Natural killer cell (primary cell): ENCODE data around the gene ALDH1A2. TPM values are rescaled to one million over a fixed set of nuclear protein-coding genes. Genes with fewer than 3 reads are reported as not detected.

Experiments
- ATAC-seq, 3 donors: fragments of 150-1000 bp in 2 of 3; fragments of 200-7000 bp in 1 of 3; cut with Tn5 transposase; 1 replicate in 1 of 3; 2 replicates in 2 of 3; pipeline ENCODE4 v1.10.0; 2021; ENCODE audit warnings: mild to moderate bottlenecking in 2 of 3, moderate library complexity in 2 of 3
- DNase-seq, 2 donors: peaks; one replicate each; pipeline versions ENCODE4 v3.0.0 to v3.0.0-alpha.2; 2013 to 2021; ENCODE audit warnings: mixed read lengths in 1 of 2
- H3K27ac ChIP-seq: one replicate; pipeline ENCODE4 v1.5.1; 2013; ENCODE audit warnings: mild to moderate bottlenecking, low read length
- H3K27me3 ChIP-seq: one replicate; pipeline ENCODE4 v1.6.1; 2013; ENCODE audit warnings: low read length; ENCODE audit not compliant: control insufficient read depth, insufficient read depth
- H3K36me3 ChIP-seq: one replicate; pipeline ENCODE4 v1.6.1; 2013; ENCODE audit warnings: low read length; ENCODE audit not compliant: control insufficient read depth, insufficient read depth
- H3K4me1 ChIP-seq: one replicate; pipeline ENCODE4 v1.6.1; 2013; ENCODE audit warnings: low read length; ENCODE audit not compliant: control insufficient read depth, insufficient read depth
- H3K4me3 ChIP-seq: one replicate; pipeline ENCODE4 v1.5.1; 2013; ENCODE audit warnings: low read length
- H3K9me3 ChIP-seq: one replicate; pipeline ENCODE4 v1.6.1; 2013; ENCODE audit warnings: low read length; ENCODE audit not compliant: control insufficient read depth, insufficient read depth
- H3K27ac Mint-ChIP-seq, 2 donors: one replicate each; pipeline ENCODE4 v1.8.0; 2022; ENCODE audit warnings: mild to moderate bottlenecking in 2 of 2, mixed read lengths in 2 of 2, moderate library complexity in 1 of 2
- H3K27me3 Mint-ChIP-seq, 2 donors: one replicate each; pipeline ENCODE4 v1.8.0; 2022; ENCODE audit warnings: low read depth in 2 of 2, mixed read lengths in 2 of 2
- H3K36me3 Mint-ChIP-seq: one replicate; pipeline ENCODE4 v1.8.0; 2022; ENCODE audit warnings: mixed read lengths
- H3K4me1 Mint-ChIP-seq, 2 donors: one replicate each; pipeline ENCODE4 v1.8.0; 2022; ENCODE audit warnings: mixed read lengths in 2 of 2
- H3K4me3 Mint-ChIP-seq: one replicate; pipeline ENCODE4 v1.8.0; 2022; ENCODE audit warnings: mild to moderate bottlenecking, moderate library complexity, mixed read lengths
- H3K9me3 Mint-ChIP-seq, 2 donors: one replicate each; pipeline ENCODE4 v1.8.0; 2022; ENCODE audit warnings: mixed read lengths in 2 of 2
- whole genome bisulfite sequencing: methylation state at CpG from one replicate; pipeline ENCODE4 v1.1.7; 2013; ENCODE audit warnings: missing lambda C conversion rate; ENCODE audit not compliant: insufficient coverage; 5-methylcytosine and 5-hydroxymethylcytosine counted together
- intact Hi-C: fragments of 100-400 bp; cut with micrococcal nuclease; formaldehyde crosslinking; loops from one replicate; pipeline ENCODE4 v1.14.2; 2022
- total RNA-seq, 4 donors: library from RNA; stranded (reverse); fragments of 120-200 nt in 1 of 4; gene quantifications; one replicate each; pipeline versions ENCODE4 v1.2.3 to v1.2.4, GENCODE V29; 2013 to 2022
- TF ChIP-seq, protein P1 (sequence below): fragments of 200-600 bp; IDR thresholded peaks from one replicate; pipeline ENCODE4 v1.8.0; 2022; ENCODE audit warnings: antibody characterized with exemption

ALDH1A2 gene
- total RNA-seq, 3 donors from 2014 or later (not counting 1 experiment from before 2014, with no cell fraction given) = 0.73 to 3.6 (median 2.8) TPM

DNA sequence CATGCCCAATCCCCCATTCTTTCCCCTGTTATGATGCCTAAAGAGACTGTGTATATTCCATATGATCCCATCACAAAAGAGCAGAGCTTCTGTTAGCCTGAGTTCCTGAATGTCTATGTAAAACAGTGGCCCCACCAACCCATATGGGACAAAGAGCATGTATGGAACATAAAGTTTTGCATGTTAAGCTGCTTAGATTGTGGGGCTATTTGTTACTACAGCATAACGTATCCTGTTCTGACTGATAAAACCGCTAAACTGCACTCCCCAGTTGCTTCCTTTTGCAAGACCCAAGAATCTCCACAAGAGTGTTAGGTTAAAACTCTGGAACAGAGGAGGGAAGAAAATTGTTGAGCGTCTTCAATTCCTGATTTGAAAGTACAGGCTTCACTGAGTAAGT lies 154.8 kb downstream of the ALDH1A2 start:
- H3K4me1 ChIP-seq = no peaks in the 10 kb centered on the region
- H3K4me3 ChIP-seq = no peak overlapping the region
- Mint-ChIP-seq H3K27me3 (peaks cover 31 to 51% of the 10 kb centered on the region in 2 donors), H3K36me3 (no peaks in the 10 kb centered on the region), H3K4me3 (no peak overlapping the region), H3K4me1 (no peaks in the 10 kb centered on the region), H3K9me3 (no peaks in the 10 kb centered on the region), H3K27ac (no peak overlapping the region)
- no peaks in the 10 kb centered on the region for H3K27me3 ChIP-seq
- H3K27ac ChIP-seq = no peak overlapping the region
- intact Hi-C loops = no loop called here
- 86% methylated on average over 3 of the region's 3 CpGs for WGBS
- TF ChIP-seq, protein P1, sequence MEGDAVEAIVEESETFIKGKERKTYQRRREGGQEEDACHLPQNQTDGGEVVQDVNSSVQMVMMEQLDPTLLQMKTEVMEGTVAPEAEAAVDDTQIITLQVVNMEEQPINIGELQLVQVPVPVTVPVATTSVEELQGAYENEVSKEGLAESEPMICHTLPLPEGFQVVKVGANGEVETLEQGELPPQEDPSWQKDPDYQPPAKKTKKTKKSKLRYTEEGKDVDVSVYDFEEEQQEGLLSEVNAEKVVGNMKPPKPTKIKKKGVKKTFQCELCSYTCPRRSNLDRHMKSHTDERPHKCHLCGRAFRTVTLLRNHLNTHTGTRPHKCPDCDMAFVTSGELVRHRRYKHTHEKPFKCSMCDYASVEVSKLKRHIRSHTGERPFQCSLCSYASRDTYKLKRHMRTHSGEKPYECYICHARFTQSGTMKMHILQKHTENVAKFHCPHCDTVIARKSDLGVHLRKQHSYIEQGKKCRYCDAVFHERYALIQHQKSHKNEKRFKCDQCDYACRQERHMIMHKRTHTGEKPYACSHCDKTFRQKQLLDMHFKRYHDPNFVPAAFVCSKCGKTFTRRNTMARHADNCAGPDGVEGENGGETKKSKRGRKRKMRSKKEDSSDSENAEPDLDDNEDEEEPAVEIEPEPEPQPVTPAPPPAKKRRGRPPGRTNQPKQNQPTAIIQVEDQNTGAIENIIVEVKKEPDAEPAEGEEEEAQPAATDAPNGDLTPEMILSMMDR = no peak
- no peak for DNase-seq
- H3K36me3 ChIP-seq = no peaks in the 10 kb centered on the region
- ATAC-seq = no peak
- no peaks in the 10 kb centered on the region for H3K9me3 ChIP-seq

DNA sequence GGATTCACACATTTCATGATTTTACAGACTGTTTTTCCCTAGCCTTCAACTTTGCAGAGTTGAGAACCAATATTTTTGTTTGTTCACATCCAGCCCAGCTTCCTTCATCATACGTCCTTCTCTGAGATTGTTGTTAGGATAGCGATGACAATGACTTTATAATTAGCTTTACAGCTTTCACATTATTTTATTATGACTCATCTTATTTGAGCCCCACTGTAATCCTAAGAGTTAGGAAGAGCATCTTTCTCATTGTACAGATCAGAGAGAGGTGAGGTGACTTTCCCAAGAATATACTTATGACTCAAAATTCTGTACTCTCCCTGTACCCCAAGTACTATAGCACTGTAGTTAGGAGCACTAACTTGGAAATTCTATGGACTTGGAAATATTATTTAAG lies 156.1 kb downstream of the ALDH1A2 start:
- no peaks in the 10 kb centered on the region for H3K27me3 ChIP-seq
- no peaks in the 10 kb centered on the region for H3K9me3 ChIP-seq
- TF ChIP-seq, protein P1 = no peak
- intact Hi-C loops = no loop called here
- H3K27me3 Mint-ChIP-seq = peaks cover 31 to 54% of the 10 kb centered on the region in 2 donors
- no peak overlapping the region for H3K4me3 ChIP-seq
- H3K27ac Mint-ChIP-seq = no peak overlapping the region
- DNase-seq (no peak), ATAC-seq (no peak)
- no peaks in the 10 kb centered on the region for H3K9me3 Mint-ChIP-seq
- H3K36me3 Mint-ChIP-seq = no peaks in the 10 kb centered on the region
- H3K36me3 ChIP-seq = no peaks in the 10 kb centered on the region
- no peaks in the 10 kb centered on the region for H3K4me1 ChIP-seq
- no CpG with 5 or more reads among the region's 2 CpGs for WGBS
- H3K27ac ChIP-seq = no peak overlapping the region
- no peak overlapping the region for H3K4me3 Mint-ChIP-seq
- no peaks in the 10 kb centered on the region for H3K4me1 Mint-ChIP-seq

DNA sequence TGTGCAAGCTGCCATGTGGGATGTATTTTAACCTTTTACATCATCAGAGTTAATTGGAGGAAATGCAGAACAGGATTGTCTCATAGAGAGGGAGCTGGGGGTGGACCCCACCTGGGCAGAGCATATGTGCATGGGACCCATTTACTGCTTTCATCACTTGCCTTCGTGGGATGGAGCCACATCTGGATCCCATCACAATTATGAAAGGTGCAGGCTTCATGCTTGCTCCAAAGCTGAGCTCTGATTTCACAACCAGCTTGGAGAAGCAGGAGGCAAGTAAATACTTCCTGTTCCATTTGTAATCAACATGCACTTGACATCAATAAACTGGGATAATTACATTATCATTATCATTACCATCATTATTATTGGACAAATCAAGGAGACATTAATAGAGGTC lies 161.9 kb downstream of the ALDH1A2 start:
- Mint-ChIP-seq H3K4me3 (no peak overlapping the region), H3K4me1 (no peaks in the 10 kb centered on the region), H3K27me3 (peaks cover 19 to 49% of the 10 kb centered on the region in 2 donors), H3K27ac (no peak overlapping the region), H3K9me3 (no peaks in the 10 kb centered on the region), H3K36me3 (no peaks in the 10 kb centered on the region)
- 45% methylated on average over 1 of the region's 1 CpG for WGBS
- H3K27ac ChIP-seq = no peak overlapping the region
- ATAC-seq (no peak), DNase-seq (no peak)
- H3K4me1 ChIP-seq = no peaks in the 10 kb centered on the region
- intact Hi-C loops = no loop called here
- H3K27me3 ChIP-seq = no peaks in the 10 kb centered on the region
- no peaks in the 10 kb centered on the region for H3K36me3 ChIP-seq
- no peak overlapping the region for H3K4me3 ChIP-seq
- no peaks in the 10 kb centered on the region for H3K9me3 ChIP-seq
- TF ChIP-seq, protein P1 = no peak

Other genes starting within 250 kb of the ALDH1A2 start
- 10 to 100 TPM in 1 of 3 donors, 1 to 10 TPM in 2; 2.4 to 19.7 (median 2.8) TPM for gene AQP9, start 72.7 kb upstream of the ALDH1A2 start, total RNA-seq